Calu3 (cell line): ENCODE results near the gene PPP2R2C. TPM values are rescaled to one million over a fixed set of nuclear protein-coding genes. Genes with fewer than 3 reads are reported as not detected.

Experiments
- BruUV-seq: library from RNA; stranded (reverse); fragments of 400-500 nt; replicated peaks from 2 replicates; lab custom pipeline; 2021; lab: Mats Ljungman, UMichigan
- CTCF ChIA-PET: fragments of 300-600 bp; sonication (Branson Sonifier 250); formaldehyde crosslinking; loops from one replicate; lab custom pipeline; 2022; ENCODE audit warnings: antibody characterized with exemption; lab: Charles Lee
- DNase-seq: peaks from one replicate; pipeline ENCODE4 v3.0.0; 2022
- H3K27ac Mint-ChIP-seq: one replicate; pipeline ENCODE4 v1.8.0; 2022; ENCODE audit warnings: mixed read lengths; ENCODE audit not compliant: unreplicated experiment
- H3K27me3 Mint-ChIP-seq: one replicate; pipeline ENCODE4 v1.8.0; 2022; ENCODE audit warnings: mixed read lengths; ENCODE audit not compliant: unreplicated experiment
- H3K36me3 Mint-ChIP-seq: one replicate; pipeline ENCODE4 v1.8.0; 2022; ENCODE audit warnings: mild to moderate bottlenecking, moderate library complexity, mixed read lengths; ENCODE audit not compliant: insufficient read depth, unreplicated experiment
- H3K4me1 Mint-ChIP-seq: one replicate; pipeline ENCODE4 v1.8.0; 2022; ENCODE audit warnings: mild to moderate bottlenecking, low read depth, mixed read lengths; ENCODE audit not compliant: unreplicated experiment
- H3K4me3 Mint-ChIP-seq: one replicate; pipeline ENCODE4 v1.8.0; 2022; ENCODE audit warnings: mild to moderate bottlenecking, low read depth, moderate library complexity, mixed read lengths; ENCODE audit not compliant: unreplicated experiment
- H3K9me3 Mint-ChIP-seq: one replicate; pipeline ENCODE4 v1.8.0; 2022; ENCODE audit warnings: low read depth, mixed read lengths; ENCODE audit not compliant: unreplicated experiment
- CTCF ChIP-seq: fragments of 200-600 bp; IDR thresholded peaks from one replicate; pipeline ENCODE4 v1.8.0; 2022; ENCODE audit warnings: antibody characterized with exemption; ENCODE audit not compliant: unreplicated experiment
- intact Hi-C: fragments of 100-400 bp; cut with micrococcal nuclease; formaldehyde crosslinking; loops from one replicate; pipeline ENCODE4 v1.10.0; 2022; ENCODE audit not compliant: unreplicated experiment
- total RNA-seq: library from RNA; stranded (reverse); gene quantifications from 2 replicates; pipeline ENCODE4 v1.2.3, GENCODE V29; 2022

PPP2R2C gene
- total RNA-seq, 1 experiment from 2014 or later = 9.4 TPM

GRCh38 chr4:6354626-6355025, 117.8 kb downstream of the PPP2R2C start:
- no peaks in the 10 kb centered on the region for H3K27me3 Mint-ChIP-seq
- H3K27ac Mint-ChIP-seq = no peak overlapping the region
- TF ChIP-seq CTCF = no peak
- intact Hi-C loops = no loop called here
- H3K4me1 Mint-ChIP-seq = no peaks in the 10 kb centered on the region
- no peak for DNase-seq
- no peaks in the 10 kb centered on the region for H3K9me3 Mint-ChIP-seq
- no peaks in the 10 kb centered on the region for H3K36me3 Mint-ChIP-seq
- BruUV-seq = no TSS peak
- no peak overlapping the region for H3K4me3 Mint-ChIP-seq
- CTCF ChIA-PET = no interaction called here

DNA sequence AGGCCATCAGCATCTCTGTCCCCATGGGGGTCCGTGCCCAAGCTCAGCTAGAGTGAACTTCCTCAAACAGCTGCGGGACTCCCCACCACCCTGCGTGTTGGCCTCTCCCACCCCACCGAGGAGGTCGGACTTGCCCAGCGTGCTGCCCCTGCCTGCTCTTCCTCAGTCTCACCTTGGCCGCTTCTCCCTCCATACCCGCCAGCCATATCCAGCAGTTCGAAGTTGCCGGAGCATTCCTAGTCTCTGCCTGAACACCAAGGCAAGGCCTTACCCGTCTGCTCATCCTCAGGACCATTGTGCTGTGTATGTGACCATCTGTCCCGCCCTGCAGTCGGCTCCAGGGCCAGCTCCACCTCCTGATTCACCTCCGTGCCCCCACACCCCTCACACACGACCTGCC, 118.3 kb downstream of the PPP2R2C start:
- Mint-ChIP-seq H3K4me1 (no peaks in the 10 kb centered on the region), H3K9me3 (no peaks in the 10 kb centered on the region), H3K4me3 (no peak overlapping the region), H3K27ac (no peak overlapping the region), H3K36me3 (no peaks in the 10 kb centered on the region), H3K27me3 (no peaks in the 10 kb centered on the region)
- no peak for DNase-seq
- BruUV-seq = no TSS peak
- TF ChIP-seq CTCF = no peak
- CTCF ChIA-PET = no interaction called here
- intact Hi-C loops = no loop called here

DNA sequence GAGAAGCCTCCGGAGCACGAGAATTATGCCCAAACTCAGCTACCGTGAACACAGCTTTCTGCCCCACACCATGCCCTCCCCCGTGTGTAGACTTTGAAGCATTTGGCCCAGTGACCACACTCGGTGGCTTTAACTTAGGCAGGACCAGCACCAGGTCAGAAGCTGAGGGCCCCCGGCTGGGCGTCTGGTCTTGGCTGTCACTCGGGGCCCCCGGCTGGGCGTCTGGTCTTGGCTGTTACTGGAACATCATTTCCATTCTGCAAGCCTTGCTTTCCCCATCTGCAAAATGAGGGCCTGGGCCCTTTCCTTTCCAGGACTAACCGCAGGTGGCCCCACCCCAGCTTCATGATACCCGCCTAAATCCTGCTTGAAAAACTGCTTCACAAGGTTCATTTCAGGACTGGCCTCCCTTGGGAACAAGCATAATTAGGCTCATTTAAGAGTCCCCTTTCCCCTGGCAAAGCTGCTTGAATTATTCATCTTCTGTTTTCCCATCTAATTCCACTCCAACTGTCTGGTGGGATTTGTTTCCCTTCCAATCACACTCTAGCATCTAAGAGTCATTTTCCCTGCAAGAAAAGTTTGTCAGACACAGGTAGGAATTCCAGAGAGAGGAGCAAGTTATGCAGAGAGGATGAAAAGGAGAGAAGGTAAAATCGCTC, 120.3 kb downstream of the PPP2R2C start:
- Mint-ChIP-seq H3K36me3 (no peaks in the 10 kb centered on the region), H3K4me3 (no peak overlapping the region), H3K9me3 (no peaks in the 10 kb centered on the region), H3K4me1 (no peaks in the 10 kb centered on the region), H3K27ac (no peak overlapping the region), H3K27me3 (no peaks in the 10 kb centered on the region)
- intact Hi-C loops = no loop called here
- CTCF ChIA-PET = no interaction called here
- DNase-seq = no peak
- no TSS peak for BruUV-seq
- no peak for TF ChIP-seq CTCF

- no peaks in the 10 kb centered on the region for H3K9me3 Mint-ChIP-seq
- no peaks in the 10 kb centered on the region for H3K27me3 Mint-ChIP-seq
- CTCF ChIA-PET = no interaction called here
- intact Hi-C loops = no loop called here
- H3K4me1 Mint-ChIP-seq = no peaks in the 10 kb centered on the region
- BruUV-seq = no TSS peak
- no peak overlapping the region for H3K27ac Mint-ChIP-seq
- H3K36me3 Mint-ChIP-seq = no peaks in the 10 kb centered on the region
- TF ChIP-seq CTCF = no peak
- DNase-seq = no peak
- no peak overlapping the region for H3K4me3 Mint-ChIP-seq
These were observed 121.0 kb downstream of the PPP2R2C start for GRCh38 chr4:6351246-6352000.
